ENCODE results near the gene POU5F1.
A peak's percentile ranks its signal among the peaks of the same experiment; 100 is the strongest.
"Not testable (repeated sequence)": the region's sequence is repeated elsewhere in the genome, so short reads cannot be mapped to it uniquely, and the experiment has no call there.

The POU5F1 gene

GRCh38 chr6:31190488-31190887 lies 20.0 kb upstream of the POU5F1 start:
- DNase-seq (ENCODE audit: low spot score), result no peak

GRCh38 chr6:31189223-31189622 lies 18.7 kb upstream of the POU5F1 start:
- DNase-seq (ENCODE audit: low spot score), result not testable (repeated sequence)

GRCh38 chr6:31187780-31188194 lies 17.3 kb upstream of the POU5F1 start:
- no peak for DNase-seq (ENCODE audit: low spot score)

- no peak for DNase-seq (ENCODE audit: low spot score)
Measured at GRCh38 chr6:31186052-31186734, 15.7 kb upstream of the POU5F1 start.

- not testable (repeated sequence) for DNase-seq (ENCODE audit: low spot score)
Measured at GRCh38 chr6:31185695-31186051, 15.2 kb upstream of the POU5F1 start.

GRCh38 chr6:31183859-31184258 lies 13.4 kb upstream of the POU5F1 start:
- not testable (repeated sequence) for DNase-seq (ENCODE audit: low spot score)

GRCh38 chr6:31183287-31183686 lies 12.8 kb upstream of the POU5F1 start:
- DNase-seq (ENCODE audit: low spot score), result not testable (repeated sequence)

GRCh38 chr6:31180500-31180899 lies 10.0 kb upstream of the POU5F1 start:
- peak; percentile 76 for DNase-seq (ENCODE audit: low spot score)

- no peak for DNase-seq (ENCODE audit: low spot score)
Measured at GRCh38 chr6:31179896-31180295, 9.4 kb upstream of the POU5F1 start.

- DNase-seq (ENCODE audit: low spot score), result no peak
Measured at GRCh38 chr6:31179042-31179386, 8.5 kb upstream of the POU5F1 start.

GRCh38 chr6:31178143-31179041 lies 7.9 kb upstream of the POU5F1 start:
- DNase-seq (ENCODE audit: low spot score), result no peak

- no peak for DNase-seq (ENCODE audit: low spot score)
Measured at GRCh38 chr6:31175971-31176370, 5.5 kb upstream of the POU5F1 start.

GRCh38 chr6:31174378-31174777 lies 3.9 kb upstream of the POU5F1 start:
- DNase-seq (ENCODE audit: low spot score), result no peak

- no peak for DNase-seq (ENCODE audit: low spot score)
Measured at GRCh38 chr6:31173406-31173805, 2.9 kb upstream of the POU5F1 start.

- DNase-seq (ENCODE audit: low spot score), result no peak
Measured at GRCh38 chr6:31172973-31173384, 2.5 kb upstream of the POU5F1 start.

GRCh38 chr6:31171931-31172905 lies 1.7 kb upstream of the POU5F1 start:
- no peak for DNase-seq (ENCODE audit: low spot score)

- no peak for DNase-seq (ENCODE audit: low spot score)
Measured at GRCh38 chr6:31170987-31171671, 647 bp upstream of the POU5F1 start.

- DNase-seq (ENCODE audit: low spot score), result not testable (repeated sequence)
Measured at GRCh38 chr6:31169858-31170599, 453 bp downstream of the POU5F1 start.

GRCh38 chr6:31169123-31169857 lies 1.2 kb downstream of the POU5F1 start:
- DNase-seq (ENCODE audit: low spot score), result no peak

GRCh38 chr6:31168606-31169005 lies 1.9 kb downstream of the POU5F1 start:
- no peak for DNase-seq (ENCODE audit: low spot score)
